GM23338 (cell line): ENCODE results near the gene GUCY1A1.

ENCODE experiments used
- CTCF ChIP-seq, 2 experiments: fragments of 200-600 bp in 1 of 2; sonication (generic) in 1 of 2; conservative IDR thresholded peaks; 2 replicates each; pipeline versions ENCODE4 v1.5.1 to v1.6.1; 2016 to 2017; ENCODE audit warnings: antibody characterized with exemption in 2 of 2, low read depth in 2 of 2, mild to moderate bottlenecking in 2 of 2, moderate library complexity in 1 of 2
- JUNB ChIP-seq: IDR thresholded peaks from one replicate; pipeline ENCODE4 v1.6.1; 2016; ENCODE audit warnings: antibody characterized with exemption; ENCODE audit not compliant: unreplicated experiment
- POLR2AphosphoS5 ChIP-seq: IDR thresholded peaks from 2 replicates; pipeline ENCODE4 v1.6.1; 2016; ENCODE audit warnings: antibody characterized with exemption, low read depth
- ZNF331 ChIP-seq: fragments of 250-450 bp; sonication (Bioruptor Pico); IDR thresholded peaks from 2 replicates; pipeline ENCODE4 v1.5.0; 2020; ENCODE audit warnings: low read depth, mild to moderate bottlenecking, moderate library complexity

GRCh38 chr4:155668707-155669220 lies 2.1 kb downstream of the GUCY1A1 start:
- no peak for TF ChIP-seq CTCF (conservative IDR thresholded peaks at IDR 0.05; ENCODE audit: low read depth in 2 of 2)
- TF ChIP-seq POLR2AphosphoS5, result no peak
- no peak for TF ChIP-seq ZNF331 (CRISPR knock-in tag)
- TF ChIP-seq JUNB, result no peak
